Lower leg skin (tissue), 3 donors: ENCODE results near the gene PHOSPHO2.

Source experiments
- POLR2A ChIP-seq, 2 donors: fragments of 450-650 bp; IDR thresholded peaks; one replicate each; pipeline ENCODE4 v1.6.1; 2016 to 2017; ENCODE audit warnings: antibody characterized with exemption in 2 of 2, mild to moderate bottlenecking in 1 of 2, moderate library complexity in 1 of 2
- TF ChIP-seq, protein P1 (sequence below), 3 donors: fragments of 450-650 bp; IDR thresholded peaks; one replicate each; pipeline ENCODE4 v1.5.1; 2016; ENCODE audit warnings: antibody characterized with exemption in 3 of 3, mild to moderate bottlenecking in 3 of 3, moderate library complexity in 2 of 3

DNA sequence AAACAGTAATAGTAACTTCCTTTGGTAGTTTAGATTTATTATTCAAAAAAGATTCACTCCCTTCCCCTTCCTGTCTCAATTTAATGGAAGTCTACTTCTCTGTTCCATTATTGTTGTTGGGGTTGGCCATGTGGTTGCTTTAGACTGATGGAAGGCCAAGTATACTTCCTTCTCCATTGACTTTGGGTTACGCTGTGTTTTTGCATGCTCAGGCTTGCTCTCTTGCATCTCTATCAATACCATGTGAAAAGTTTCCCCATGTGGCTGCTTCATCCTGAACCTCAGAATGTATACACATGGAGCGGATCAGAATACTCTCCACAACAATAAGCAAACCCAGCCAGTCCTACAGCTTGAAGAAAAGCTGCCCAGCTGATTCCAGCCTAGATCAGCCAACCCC lies 20.3 kb upstream of the PHOSPHO2 start:
- TF ChIP-seq, protein P1, sequence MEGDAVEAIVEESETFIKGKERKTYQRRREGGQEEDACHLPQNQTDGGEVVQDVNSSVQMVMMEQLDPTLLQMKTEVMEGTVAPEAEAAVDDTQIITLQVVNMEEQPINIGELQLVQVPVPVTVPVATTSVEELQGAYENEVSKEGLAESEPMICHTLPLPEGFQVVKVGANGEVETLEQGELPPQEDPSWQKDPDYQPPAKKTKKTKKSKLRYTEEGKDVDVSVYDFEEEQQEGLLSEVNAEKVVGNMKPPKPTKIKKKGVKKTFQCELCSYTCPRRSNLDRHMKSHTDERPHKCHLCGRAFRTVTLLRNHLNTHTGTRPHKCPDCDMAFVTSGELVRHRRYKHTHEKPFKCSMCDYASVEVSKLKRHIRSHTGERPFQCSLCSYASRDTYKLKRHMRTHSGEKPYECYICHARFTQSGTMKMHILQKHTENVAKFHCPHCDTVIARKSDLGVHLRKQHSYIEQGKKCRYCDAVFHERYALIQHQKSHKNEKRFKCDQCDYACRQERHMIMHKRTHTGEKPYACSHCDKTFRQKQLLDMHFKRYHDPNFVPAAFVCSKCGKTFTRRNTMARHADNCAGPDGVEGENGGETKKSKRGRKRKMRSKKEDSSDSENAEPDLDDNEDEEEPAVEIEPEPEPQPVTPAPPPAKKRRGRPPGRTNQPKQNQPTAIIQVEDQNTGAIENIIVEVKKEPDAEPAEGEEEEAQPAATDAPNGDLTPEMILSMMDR (IDR thresholded peaks at IDR 0.05), result no peak
- no peak for TF ChIP-seq POLR2A (IDR thresholded peaks at IDR 0.05)
